HG02840 (cell line): ENCODE data around the gene THTPA.
A peak's percentile ranks its signal among the peaks of the same experiment; 100 is the strongest.
"Not testable (repeated sequence)": the region's sequence is repeated elsewhere in the genome, so short reads cannot be mapped to it uniquely, and the experiment has no call there.

ENCODE experiments used
- ATAC-seq: cut with Tn5 transposase; IDR thresholded peaks from one replicate; pipeline ENCODE4 v1.9.1; 2021; ENCODE audit warnings: mild to moderate bottlenecking, moderate library complexity, moderate number of reproducible peaks; ENCODE audit not compliant: unreplicated experiment, low FRiP score

THTPA gene

GRCh38 chr14:23580152-23580926 is 24.3 kb downstream of the THTPA start:
- no peak for ATAC-seq

- ATAC-seq: no peak
Observed at GRCh38 chr14:23580948-23581281, 24.8 kb downstream of the THTPA start.

GRCh38 chr14:23582906-23583760 is 27.1 kb downstream of the THTPA start:
- no peak for ATAC-seq

GRCh38 chr14:23583761-23584526 is 27.9 kb downstream of the THTPA start:
- ATAC-seq: not testable (repeated sequence)

- not testable (repeated sequence) for ATAC-seq
Observed at GRCh38 chr14:23584527-23585203, 28.6 kb downstream of the THTPA start.

GRCh38 chr14:23588884-23589598 is 33.0 kb downstream of the THTPA start:
- peak; percentile 90 for ATAC-seq

- ATAC-seq: no peak
Observed at GRCh38 chr14:23589606-23590005, 33.5 kb downstream of the THTPA start.

GRCh38 chr14:23590198-23590597 is 34.1 kb downstream of the THTPA start:
- ATAC-seq: no peak

- ATAC-seq: not testable (repeated sequence)
Observed at GRCh38 chr14:23594191-23594590, 38.1 kb downstream of the THTPA start.

GRCh38 chr14:23600322-23600707 is 44.2 kb downstream of the THTPA start:
- no peak for ATAC-seq

- ATAC-seq: no peak
Observed at GRCh38 chr14:23600806-23601205, 44.7 kb downstream of the THTPA start.

- no peak for ATAC-seq
Observed at GRCh38 chr14:23601424-23601823, 45.4 kb downstream of the THTPA start.

- ATAC-seq: no peak
Observed at GRCh38 chr14:23601845-23602180, 45.7 kb downstream of the THTPA start.

GRCh38 chr14:23602181-23603095 is 46.4 kb downstream of the THTPA start:
- no peak for ATAC-seq

- no peak for ATAC-seq
Observed at GRCh38 chr14:23603103-23603502, 47.0 kb downstream of the THTPA start.

- no peak for ATAC-seq
Observed at GRCh38 chr14:23604148-23604547, 48.1 kb downstream of the THTPA start.

- no peak for ATAC-seq
Observed at GRCh38 chr14:23604675-23605170, 48.7 kb downstream of the THTPA start.

GRCh38 chr14:23605931-23606585 is 50.0 kb downstream of the THTPA start:
- ATAC-seq: peak; percentile 77
